Measurements from ENCODE around the gene PHYHIPL.

- TF ChIP-seq CTCF (IDR thresholded peaks at IDR 0.05) (no peak), SIN3A (IDR thresholded peaks at IDR 0.05; ENCODE audit: borderline replicate concordance, low read depth, low read length) (no peak), ZBTB33 (IDR thresholded peaks at IDR 0.05; ENCODE audit: borderline replicate concordance, low read depth) (no peak), RFX5 (IDR thresholded peaks at IDR 0.05; ENCODE audit: low read length) (no peak), CHD2 (IDR thresholded peaks at IDR 0.05; ENCODE audit: low read length, partially characterized antibody) (no peak), IRF3 (IDR thresholded peaks at IDR 0.05; ENCODE audit: low read depth, low read length) (no peak), JUND (IDR thresholded peaks at IDR 0.05) (no peak), YY1 (IDR thresholded peaks at IDR 0.05; ENCODE audit: low read depth) (no peak), EP300 (IDR thresholded peaks at IDR 0.05; ENCODE audit: borderline replicate concordance in 1 of 2, low read depth in 1 of 2, low read length in 1 of 2) (no peak), MAX (IDR thresholded peaks at IDR 0.05; ENCODE audit: low read depth) (no peak), RAD21 (IDR thresholded peaks at IDR 0.05; ENCODE audit: low read length) (no peak), POLR2AphosphoS5 (IDR thresholded peaks at IDR 0.05; ENCODE audit: low read depth, low read length) (no peak), EZH2phosphoT487 (IDR thresholded peaks at IDR 0.05; ENCODE audit: borderline replicate concordance, low read depth) (no peak), NFIC (IDR thresholded peaks at IDR 0.05; ENCODE audit: borderline replicate concordance) (no peak)
Measured at GRCh38 chr10:59180689-59181270, 4.3 kb downstream of the PHYHIPL start.
